ENCODE data around the gene KLK10. TPM values are rescaled to one million over a fixed set of nuclear protein-coding genes. Genes with fewer than 3 reads are reported as not detected.

The KLK10 gene
- polyA plus RNA-seq, 1 of the 3 experiments (the other 2 are of a cell fraction), result not detected

- no peak overlapping the region for H3K27ac ChIP-seq (ENCODE audit: low read depth in 2 of 2, low read length in 1 of 2)
- H3K27me3 ChIP-seq (ENCODE audit: insufficient read depth), result peaks cover 39% of the 10 kb centered on the region; the same call in 1 of the 2 replicates
- ChIA-PET POLR2A (no interaction called here), CTCF (interaction anchor here (1.3 to 2.1 kb wide), 2 partner anchors 26 to 34 kb away, joined by 4 to 7 read pairs; no protein-coding TSS in a partner anchor)
- H3K4me1 ChIP-seq (ENCODE audit: control insufficient read depth in 1 of 2, insufficient read depth in 2 of 2, low read depth in 1 of 2, low read length in 1 of 2), result no peaks in the 10 kb centered on the region
- H3K4me2 ChIP-seq, result no peak overlapping the region
- no peak overlapping the region for H2AFZ ChIP-seq (ENCODE audit: low read depth)
- H3K79me2 ChIP-seq (ENCODE audit: insufficient read depth), result no peaks in the 10 kb centered on the region
- no peaks in the 10 kb centered on the region for H3K9me3 ChIP-seq
- H3F3A ChIP-seq (replicated peaks; ENCODE audit: insufficient read depth), result no peaks in the 10 kb centered on the region
- TF ChIP-seq EP300 (IDR thresholded peaks at IDR 0.05; ENCODE audit: borderline replicate concordance in 1 of 2, low read depth in 1 of 2, low read length in 1 of 2) (no peak), USF2 (IDR thresholded peaks at IDR 0.05; ENCODE audit: borderline replicate concordance, low read depth, low read length) (no peak), MAX (IDR thresholded peaks at IDR 0.05; ENCODE audit: low read depth) (no peak)
- H3K9me2 ChIP-seq, result no peaks in the 10 kb centered on the region
- H3K9ac ChIP-seq, result no peak overlapping the region
- DNase-seq, result no peak
- H3K36me3 ChIP-seq (replicated peaks in 1 of 2; ENCODE audit: control insufficient read depth in 1 of 2, insufficient read depth in 2 of 2, low read length in 1 of 2), result no peaks in the 10 kb centered on the region
- no peaks in the 10 kb centered on the region for H4K20me1 ChIP-seq (ENCODE audit: insufficient read depth)
- H3K4me3 ChIP-seq (ENCODE audit: low read depth in 2 of 2, low read length in 1 of 2), result no peak overlapping the region
- 5% methylated on average over 4 of the region's 4 CpGs for WGBS (ENCODE audit: low lambda C conversion rate)
These were observed 27.5 kb upstream of the KLK10 start for GRCh38 chr19:51047031-51047335.

- TF ChIP-seq TCF12 (IDR thresholded peaks at IDR 0.05) (no peak), RFX5 (IDR thresholded peaks at IDR 0.05; ENCODE audit: low read length) (no peak), USF2 (IDR thresholded peaks at IDR 0.05; ENCODE audit: borderline replicate concordance, low read depth, low read length) (no peak), SIN3A (IDR thresholded peaks at IDR 0.05; ENCODE audit: borderline replicate concordance, low read depth, low read length) (no peak), PBX3 (IDR thresholded peaks at IDR 0.05) (no peak), USF1 (IDR thresholded peaks at IDR 0.05; ENCODE audit: borderline replicate concordance, low read depth) (no peak), REST (IDR thresholded peaks at IDR 0.05; ENCODE audit: low read depth, low read length) (no peak)
- H3K4me3 ChIP-seq (ENCODE audit: low read depth in 2 of 2, low read length in 1 of 2), result no peak overlapping the region
- H3K36me3 ChIP-seq (replicated peaks in 1 of 2; ENCODE audit: control insufficient read depth in 1 of 2, insufficient read depth in 2 of 2, low read length in 1 of 2), result no peaks in the 10 kb centered on the region
- no peaks in the 10 kb centered on the region for H3K9me3 ChIP-seq
- CTCF ChIA-PET, result interaction anchor here (1.3 kb wide), 1 partner anchor 23 kb away, joined by 4 read pairs; no protein-coding TSS in a partner anchor
- no peaks in the 10 kb centered on the region for H3K9me2 ChIP-seq
- no peaks in the 10 kb centered on the region for H4K20me1 ChIP-seq (ENCODE audit: insufficient read depth)
- no peak overlapping the region for H3K4me2 ChIP-seq
- H3K9ac ChIP-seq, result no peak overlapping the region
- POLR2A ChIA-PET, result no interaction called here
- no peak overlapping the region for H3K27ac ChIP-seq (ENCODE audit: low read depth in 2 of 2, low read length in 1 of 2)
- H2AFZ ChIP-seq (ENCODE audit: low read depth), result no peak overlapping the region
- H3K4me1 ChIP-seq (ENCODE audit: control insufficient read depth in 1 of 2, insufficient read depth in 2 of 2, low read depth in 1 of 2, low read length in 1 of 2), result no peaks in the 10 kb centered on the region
- H3F3A ChIP-seq (replicated peaks; ENCODE audit: insufficient read depth), result no peaks in the 10 kb centered on the region
- DNase-seq, result no peak
- 32% methylated on average over 11 of the region's 11 CpGs for WGBS (ENCODE audit: low lambda C conversion rate)
- no peaks in the 10 kb centered on the region for H3K79me2 ChIP-seq (ENCODE audit: insufficient read depth)
- peaks cover 37% of the 10 kb centered on the region; the same call in 1 of the 2 replicates for H3K27me3 ChIP-seq (ENCODE audit: insufficient read depth)
These were observed 24.8 kb upstream of the KLK10 start for GRCh38 chr19:51044327-51044726.
